HCT116 (cell line): Measurements from ENCODE around the gene OR6B3. TPM values are rescaled to one million over a fixed set of nuclear protein-coding genes. Genes with fewer than 3 reads are reported as not detected.

ENCODE experiments used
- ATAC-seq: fragments of 200-7000 bp; cut with Tn5 transposase; 2 replicates; pipeline ENCODE4 v1.9.1; 2020; ENCODE audit warnings: mild to moderate bottlenecking, moderate library complexity
- BruUV-seq: library from RNA; stranded (reverse); fragments of 400-500 nt; replicated peaks from 2 replicates; lab custom pipeline; 2021; lab: Mats Ljungman, UMichigan
- CTCF ChIA-PET: fragments of 300-600 bp; sonication (Branson Sonifier 250); formaldehyde crosslinking; loops from one replicate; lab custom pipeline; 2021; ENCODE audit warnings: antibody characterized with exemption; lab: Charles Lee
- POLR2A ChIA-PET: fragments of 300-600, 350-600 bp; sonication (Branson Sonifier 250); formaldehyde crosslinking; loops from one replicate; lab custom pipeline; 2021; ENCODE audit warnings: antibody characterized with exemption; lab: Charles Lee
- RAD21 ChIA-PET, 2 experiments: fragments of 300-600 bp; sonication (Branson Sonifier 250); formaldehyde crosslinking; loops; one replicate each; lab custom pipeline; 2023; ENCODE audit warnings: low total read pairs in 2 of 2; ENCODE audit not compliant: uncharacterized antibody in 2 of 2, unreplicated experiment in 2 of 2, low non-redundant PET in 1 of 2; lab: Charles Lee
- DNase-seq: peaks from one replicate; pipeline ENCODE4 v3.0.0-alpha.2; 2010; ENCODE audit warnings: low read depth, low spot score
- H2AFZ ChIP-seq: fragments of 200-600 bp; shearing (Covaris generic), sonication (generic); 2 replicates; pipeline ENCODE4 v1.6.1; 2017; ENCODE audit warnings: low read depth, mixed run types, mixed read lengths, antibody characterized with exemption, low read length; ENCODE audit not compliant: poor library complexity, severe bottlenecking
- H3K27ac ChIP-seq: 2 replicates; pipeline ENCODE4 v1.5.1; 2012; ENCODE audit warnings: low read depth, low read length
- H3K27me3 ChIP-seq: fragments of 200-600 bp; sonication (generic); 2 replicates; pipeline ENCODE4 v1.6.1; 2016; ENCODE audit warnings: mixed run types, low read length, mixed read lengths; ENCODE audit not compliant: insufficient read depth
- H3K36me3 ChIP-seq, 2 experiments: fragments of 200-500 bp in 1 of 2; fragments of 200-600 bp in 1 of 2; sonication (Bioruptor generic) in 1 of 2; sonication (generic) in 1 of 2; 2 replicates each; pipeline versions ENCODE4 v1.5.1 to v1.6.1; 2014 to 2016; ENCODE audit warnings: low read length in 2 of 2, inconsistent platforms in 1 of 2, mixed read lengths in 1 of 2, mixed run types in 1 of 2; ENCODE audit not compliant: insufficient read depth in 2 of 2, control insufficient read depth in 1 of 2
- H3K4me1 ChIP-seq, 2 experiments: fragments of 200-600 bp in 1 of 2; sonication (generic) in 1 of 2; 2 replicates each; pipeline versions ENCODE4 v1.5.1 to v1.6.1; 2012 to 2017; ENCODE audit warnings: low read length in 2 of 2, inconsistent platforms in 1 of 2, mild to moderate bottlenecking in 1 of 2, mixed read lengths in 1 of 2, mixed run types in 1 of 2, moderate library complexity in 1 of 2; ENCODE audit not compliant: insufficient read depth in 2 of 2, control insufficient read depth in 1 of 2
- H3K4me2 ChIP-seq: fragments of 200-600 bp; sonication (generic); 2 replicates; pipeline ENCODE4 v1.6.1; 2017; ENCODE audit warnings: mixed run types, low read length, mixed read lengths
- H3K4me3 ChIP-seq, 2 experiments: fragments of 200-600 bp in 1 of 2; sonication (generic) in 1 of 2; replicated peaks in 1 of 2; 2 replicates each; pipeline ENCODE4 v1.5.1; 2011 to 2016; ENCODE audit warnings: low read length in 2 of 2, control low read depth in 1 of 2, low read depth in 1 of 2, mild to moderate bottlenecking in 1 of 2, mixed read lengths in 1 of 2, mixed run types in 1 of 2
- H3K79me2 ChIP-seq: fragments of 200-600 bp; sonication (generic); 2 replicates; pipeline ENCODE4 v1.6.1; 2017; ENCODE audit warnings: mild to moderate bottlenecking, mixed run types, low read length, moderate library complexity, mixed read lengths; ENCODE audit not compliant: insufficient read depth
- H3K9ac ChIP-seq: fragments of 200-600 bp; sonication (generic); 2 replicates; pipeline ENCODE4 v1.6.1; 2016; ENCODE audit warnings: low read length, mixed read lengths
- H3K9me2 ChIP-seq: fragments of 200-600 bp; sonication (generic), shearing (Covaris generic); 2 replicates; pipeline ENCODE4 v1.6.1; 2017; ENCODE audit warnings: mixed run types, mild to moderate bottlenecking, moderate library complexity; ENCODE audit not compliant: insufficient read depth
- H3K9me3 ChIP-seq, 2 experiments: fragments of 200-500 bp in 1 of 2; fragments of 200-600 bp in 1 of 2; sonication (Bioruptor generic) in 1 of 2; sonication (generic) in 1 of 2; 2 replicates each; pipeline ENCODE4 v1.6.1; 2014 to 2017; ENCODE audit warnings: low read length in 2 of 2, mixed read lengths in 2 of 2, inconsistent platforms in 1 of 2, low read depth in 1 of 2, mild to moderate bottlenecking in 1 of 2, mixed run types in 1 of 2, moderate library complexity in 1 of 2; ENCODE audit not compliant: control insufficient read depth in 1 of 2, insufficient read depth in 1 of 2
- H4K20me1 ChIP-seq: fragments of 200-600 bp; sonication (generic), shearing (Covaris generic); 2 replicates; pipeline ENCODE4 v1.6.1; 2017; ENCODE audit warnings: mixed run types, mild to moderate bottlenecking, moderate library complexity; ENCODE audit not compliant: insufficient read depth
- CBX3 ChIP-seq: IDR thresholded peaks from 2 replicates; pipeline ENCODE4 v1.6.1; 2012; ENCODE audit warnings: low read depth
- EGR1 ChIP-seq: IDR thresholded peaks from 2 replicates; pipeline ENCODE4 v1.6.1; 2012; ENCODE audit warnings: low read depth
- EZH2 ChIP-seq: fragments of 200-600 bp; sonication (generic); IDR thresholded peaks from 2 replicates; pipeline ENCODE4 v1.6.1; 2017; ENCODE audit warnings: antibody characterized with exemption, mixed run types
- EZH2phosphoT487 ChIP-seq: fragments of 200-600 bp; IDR thresholded peaks from 2 replicates; pipeline ENCODE4 v1.6.1; 2018; ENCODE audit warnings: antibody characterized with exemption, borderline replicate concordance
- FOSL1 ChIP-seq: IDR thresholded peaks from 2 replicates; pipeline ENCODE4 v1.6.1; 2012; ENCODE audit warnings: low read depth
- POLR2A ChIP-seq: IDR thresholded peaks from 2 replicates; pipeline ENCODE4 v1.7.0; 2011; ENCODE audit warnings: borderline replicate concordance; ENCODE audit not compliant: insufficient read depth, insufficient read length; ENCODE audit errors: extremely low read depth
- POLR2AphosphoS5 ChIP-seq: IDR thresholded peaks from 2 replicates; pipeline ENCODE4 v1.6.1; 2011; ENCODE audit warnings: mild to moderate bottlenecking, low read depth, low read length, moderate library complexity
- RAD21 ChIP-seq: IDR thresholded peaks from 2 replicates; pipeline ENCODE4 v1.6.1; 2012; ENCODE audit warnings: low read depth, mild to moderate bottlenecking
- SIN3A ChIP-seq: IDR thresholded peaks from 2 replicates; pipeline ENCODE4 v1.6.1; 2012; ENCODE audit warnings: low read depth
- SRF ChIP-seq: IDR thresholded peaks from 2 replicates; pipeline ENCODE4 v1.6.1; 2012; ENCODE audit warnings: low read depth
- TCF7L2 ChIP-seq: IDR thresholded peaks from 2 replicates; pipeline ENCODE4 v1.7.0; 2011; ENCODE audit warnings: borderline replicate concordance, inconsistent platforms; ENCODE audit not compliant: insufficient read depth, insufficient read length; ENCODE audit errors: extremely low read depth
- YY1 ChIP-seq: IDR thresholded peaks from 2 replicates; pipeline ENCODE4 v1.6.1; 2011; ENCODE audit warnings: low read length, low read depth, moderate library complexity, mild to moderate bottlenecking; ENCODE audit not compliant: insufficient replicate concordance; ENCODE audit errors: extremely low read depth
- ZFX ChIP-seq: fragments of 450-650 bp; IDR thresholded peaks from 2 replicates; pipeline ENCODE4 v1.6.1; 2017
- ZNF274 ChIP-seq: fragments of 200-500 bp; sonication (Bioruptor generic); IDR thresholded peaks from 2 replicates; pipeline ENCODE4 v1.6.1; 2014; ENCODE audit warnings: mild to moderate bottlenecking, low read depth, low read length, inconsistent platforms
- intact Hi-C: fragments of 100-400 bp; cut with micrococcal nuclease; formaldehyde crosslinking; loops from 2 replicates; pipeline ENCODE4 v1.10.0; 2022
- total RNA-seq: library from RNA; stranded (reverse); gene quantifications from one replicate; pipeline ENCODE4 v1.2.1, GENCODE V29; 2021; ENCODE audit not compliant: unreplicated experiment
- TF ChIP-seq, protein P1 (sequence below): IDR thresholded peaks from 2 replicates; pipeline ENCODE4 v1.6.1; 2012
- TF ChIP-seq, protein P2 (sequence below): IDR thresholded peaks from 2 replicates; pipeline ENCODE4 v1.6.1; 2012; ENCODE audit warnings: low read depth

OR6B3 gene
- total RNA-seq, 1 experiment from 2014 or later: not detected

DNA sequence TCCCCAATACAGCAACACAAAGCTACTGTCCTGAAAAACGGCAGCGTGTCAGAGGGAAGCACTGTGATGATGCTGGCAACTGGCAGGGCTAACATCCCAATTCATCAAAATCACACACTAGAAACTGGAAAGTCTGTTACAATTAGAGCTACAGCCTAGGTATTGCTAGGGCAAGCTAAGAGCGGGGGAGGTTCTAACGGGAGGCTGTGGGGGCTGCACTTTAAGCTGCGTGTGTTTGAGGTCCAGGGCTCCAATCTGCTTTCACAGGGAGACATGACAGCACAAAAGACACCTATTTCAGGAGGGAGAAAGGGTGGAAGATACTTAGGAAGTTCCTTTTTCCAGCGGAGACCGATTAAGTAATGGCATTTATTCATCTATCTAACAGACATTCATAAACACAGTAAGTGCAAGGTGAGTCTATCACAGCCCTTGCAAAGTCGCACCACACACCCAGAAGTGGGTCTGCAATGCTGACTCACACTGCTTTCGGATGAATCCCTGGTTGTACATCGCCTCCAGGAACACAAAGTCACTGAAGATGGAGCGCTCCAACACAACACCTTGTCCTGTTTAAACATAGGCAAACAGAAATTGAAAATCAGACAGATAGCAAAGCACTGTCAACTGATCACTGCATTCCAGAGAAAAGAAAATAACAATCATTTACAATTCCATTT is 35.1 kb downstream of the OR6B3 start:
- ATAC-seq (no peak), DNase-seq (no peak)
- Histone ChIP-seq H3K9ac (no peak overlapping the region), H3K36me3 (peaks cover 41 to 59% of the 10 kb centered on the region in 2 experiments), H3K79me2 (peaks cover 65% of the 10 kb centered on the region), H3K9me3 (no peaks in the 10 kb centered on the region), H3K27me3 (no peaks in the 10 kb centered on the region), H3K4me1 (peaks cover 0 to 2% of the 10 kb centered on the region in 2 experiments; a peak in 2 of 4 replicates), H3K4me2 (no peak overlapping the region), H4K20me1 (peaks cover 6% of the 10 kb centered on the region; the same call in 1 of the 2 replicates), H2AFZ (no peak overlapping the region), H3K4me3 (no peak overlapping the region), H3K27ac (no peak overlapping the region), H3K9me2 (no peaks in the 10 kb centered on the region)
- POLR2A ChIA-PET: no interaction called here
- no TSS peak for BruUV-seq
- RAD21 ChIA-PET: no interaction called here
- TF ChIP-seq EZH2phosphoT487 (no peak), CBX3 (no peak), TCF7L2 (no peak), EGR1 (no peak), EZH2 (no peak), FOSL1 (no peak), SRF (no peak), ZNF274 (no peak), POLR2AphosphoS5 (no peak), YY1 (no peak), SIN3A (no peak), POLR2A (no peak), RAD21 (no peak), ZFX (no peak)
- TF ChIP-seq, protein P1, sequence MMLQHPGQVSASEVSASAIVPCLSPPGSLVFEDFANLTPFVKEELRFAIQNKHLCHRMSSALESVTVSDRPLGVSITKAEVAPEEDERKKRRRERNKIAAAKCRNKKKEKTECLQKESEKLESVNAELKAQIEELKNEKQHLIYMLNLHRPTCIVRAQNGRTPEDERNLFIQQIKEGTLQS: no peak
- TF ChIP-seq, protein P2, sequence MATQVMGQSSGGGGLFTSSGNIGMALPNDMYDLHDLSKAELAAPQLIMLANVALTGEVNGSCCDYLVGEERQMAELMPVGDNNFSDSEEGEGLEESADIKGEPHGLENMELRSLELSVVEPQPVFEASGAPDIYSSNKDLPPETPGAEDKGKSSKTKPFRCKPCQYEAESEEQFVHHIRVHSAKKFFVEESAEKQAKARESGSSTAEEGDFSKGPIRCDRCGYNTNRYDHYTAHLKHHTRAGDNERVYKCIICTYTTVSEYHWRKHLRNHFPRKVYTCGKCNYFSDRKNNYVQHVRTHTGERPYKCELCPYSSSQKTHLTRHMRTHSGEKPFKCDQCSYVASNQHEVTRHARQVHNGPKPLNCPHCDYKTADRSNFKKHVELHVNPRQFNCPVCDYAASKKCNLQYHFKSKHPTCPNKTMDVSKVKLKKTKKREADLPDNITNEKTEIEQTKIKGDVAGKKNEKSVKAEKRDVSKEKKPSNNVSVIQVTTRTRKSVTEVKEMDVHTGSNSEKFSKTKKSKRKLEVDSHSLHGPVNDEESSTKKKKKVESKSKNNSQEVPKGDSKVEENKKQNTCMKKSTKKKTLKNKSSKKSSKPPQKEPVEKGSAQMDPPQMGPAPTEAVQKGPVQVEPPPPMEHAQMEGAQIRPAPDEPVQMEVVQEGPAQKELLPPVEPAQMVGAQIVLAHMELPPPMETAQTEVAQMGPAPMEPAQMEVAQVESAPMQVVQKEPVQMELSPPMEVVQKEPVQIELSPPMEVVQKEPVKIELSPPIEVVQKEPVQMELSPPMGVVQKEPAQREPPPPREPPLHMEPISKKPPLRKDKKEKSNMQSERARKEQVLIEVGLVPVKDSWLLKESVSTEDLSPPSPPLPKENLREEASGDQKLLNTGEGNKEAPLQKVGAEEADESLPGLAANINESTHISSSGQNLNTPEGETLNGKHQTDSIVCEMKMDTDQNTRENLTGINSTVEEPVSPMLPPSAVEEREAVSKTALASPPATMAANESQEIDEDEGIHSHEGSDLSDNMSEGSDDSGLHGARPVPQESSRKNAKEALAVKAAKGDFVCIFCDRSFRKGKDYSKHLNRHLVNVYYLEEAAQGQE: no peak
- CTCF ChIA-PET: no interaction called here
- intact Hi-C loops: no loop called here
